Panc1 (cell line): ENCODE measurements around the gene RMP24.

Source experiments
- ATAC-seq: fragments of 200-7000 bp; cut with Tn5 transposase; 2 replicates; pipeline ENCODE4 v1.9.1; 2020; ENCODE audit warnings: mild to moderate bottlenecking, moderate library complexity
- BruUV-seq: library from RNA; stranded (reverse); fragments of 400-500 nt; replicated peaks from 2 replicates; lab custom pipeline; 2021; lab: Mats Ljungman, UMichigan
- CTCF ChIA-PET: fragments of 300-600 bp; sonication (Branson Sonifier 250); formaldehyde crosslinking; loops from one replicate; lab custom pipeline; 2022; ENCODE audit warnings: antibody characterized with exemption; lab: Charles Lee
- POLR2A ChIA-PET: fragments of 300-600 bp; sonication (Branson Sonifier 250); formaldehyde crosslinking; loops from one replicate; lab custom pipeline; 2022; ENCODE audit warnings: antibody characterized with exemption; lab: Charles Lee
- DNase-seq: peaks from one replicate; pipeline ENCODE4 v3.0.0-alpha.2; 2010; ENCODE audit warnings: low read depth, low spot score
- H3K27ac ChIP-seq: 2 replicates; pipeline ENCODE4 v1.5.1; 2011; ENCODE audit warnings: mild to moderate bottlenecking, low read length, inconsistent platforms
- H3K27me3 ChIP-seq: fragments of 200-500 bp; sonication (Bioruptor generic); 2 replicates; pipeline ENCODE4 v1.6.0; 2014; ENCODE audit warnings: low read length, inconsistent platforms; ENCODE audit not compliant: control insufficient read depth, insufficient read depth
- H3K36me3 ChIP-seq: fragments of 200-500 bp; sonication (Bioruptor generic); 2 replicates; pipeline ENCODE4 v1.5.1; 2014; ENCODE audit warnings: inconsistent platforms, mild to moderate bottlenecking, low read length, moderate library complexity; ENCODE audit not compliant: control insufficient read depth, insufficient read depth
- H3K4me1 ChIP-seq: 2 replicates; pipeline ENCODE4 v1.5.1; 2011; ENCODE audit warnings: inconsistent platforms, mild to moderate bottlenecking, low read length, moderate library complexity; ENCODE audit not compliant: control insufficient read depth, insufficient read depth
- H3K4me3 ChIP-seq, 2 experiments: 2 replicates each; pipeline ENCODE4 v1.5.1; 2011 to 2012; ENCODE audit warnings: low read depth in 2 of 2, low read length in 2 of 2, mild to moderate bottlenecking in 2 of 2, inconsistent platforms in 1 of 2, moderate library complexity in 1 of 2
- H3K9me3 ChIP-seq: fragments of 200-500 bp; sonication (Bioruptor generic); 2 replicates; pipeline ENCODE4 v1.5.1; 2014; ENCODE audit warnings: low read depth, mild to moderate bottlenecking, inconsistent platforms, low read length, moderate library complexity; ENCODE audit not compliant: control insufficient read depth, insufficient read depth
- CTCF ChIP-seq: fragments of 450-650 bp; IDR thresholded peaks from 2 replicates; pipeline ENCODE4 v1.5.1; 2017; ENCODE audit warnings: mild to moderate bottlenecking
- POLR2AphosphoS5 ChIP-seq: IDR thresholded peaks from 2 replicates; pipeline ENCODE4 v1.6.1; 2012; ENCODE audit warnings: mild to moderate bottlenecking, low read depth, low read length, moderate library complexity
- REST ChIP-seq, 2 experiments: IDR thresholded peaks; 2 replicates each; pipeline ENCODE4 v1.6.1; 2011 to 2012; ENCODE audit warnings: low read depth in 2 of 2, control low read depth in 1 of 2, low read length in 1 of 2, mild to moderate bottlenecking in 1 of 2, moderate library complexity in 1 of 2; ENCODE audit not compliant: insufficient read depth in 1 of 2
- SIN3A ChIP-seq: IDR thresholded peaks from 2 replicates; pipeline ENCODE4 v1.6.1; 2012; ENCODE audit warnings: low read depth, mild to moderate bottlenecking, low read length, moderate library complexity, borderline replicate concordance; ENCODE audit not compliant: insufficient read depth
- TCF7L2 ChIP-seq: IDR thresholded peaks from 2 replicates; pipeline ENCODE4 v1.6.1; 2011; ENCODE audit warnings: mild to moderate bottlenecking, low read depth, low read length, inconsistent platforms
- in situ Hi-C: cut with HindIII; loops from 2 replicates; pipeline ENCODE4 v1.10.0; 2016; ENCODE audit warnings: low sequenced_read_pairs, low pct_unique_long_range_greater_than_20kb
- intact Hi-C: fragments of 100-400 bp; cut with micrococcal nuclease; formaldehyde crosslinking; loops from one replicate; pipeline ENCODE4 v1.10.0; 2022; ENCODE audit not compliant: unreplicated experiment

Gene RMP24

GRCh38 chr18:35939138-35939537 is 33.3 kb upstream of the RMP24 start:
- ChIA-PET CTCF (no interaction called here), POLR2A (no interaction called here)
- ATAC-seq (peak; percentile 29; the same call in 1 of the 2 replicates), DNase-seq (no peak)
- Histone ChIP-seq H3K36me3 (no peaks in the 10 kb centered on the region; the same call in 1 of the 2 replicates), H3K4me1 (peaks cover 54% of the 10 kb centered on the region), H3K27me3 (no peaks in the 10 kb centered on the region), H3K4me3 (no peak overlapping the region), H3K27ac (peak overlapping the region; percentile 95), H3K9me3 (no peaks in the 10 kb centered on the region)
- intact Hi-C loops (no loop called here), in situ Hi-C loops (no loop called here)
- TF ChIP-seq REST (IDR thresholded peaks at IDR 0.05; ENCODE audit: insufficient read depth in 1 of 2, low read depth in 2 of 2, low read length in 1 of 2) (no peak), POLR2AphosphoS5 (no peak), CTCF (peak; percentile 72), SIN3A (no peak)
- BruUV-seq, result no TSS peak

- intact Hi-C loops (no loop called here), in situ Hi-C loops (no loop called here)
- H3K27ac ChIP-seq, result peak overlapping the region; percentile 77
- no peak for DNase-seq
- peaks cover 51% of the 10 kb centered on the region for H3K4me1 ChIP-seq
- H3K27me3 ChIP-seq, result no peaks in the 10 kb centered on the region
- no peak for ATAC-seq
- no peaks in the 10 kb centered on the region for H3K9me3 ChIP-seq
- TF ChIP-seq CTCF (no peak), REST (IDR thresholded peaks at IDR 0.05; ENCODE audit: insufficient read depth in 1 of 2, low read depth in 2 of 2, low read length in 1 of 2) (no peak), TCF7L2 (no peak), SIN3A (no peak), POLR2AphosphoS5 (no peak)
- no peak overlapping the region for H3K4me3 ChIP-seq
- BruUV-seq, result no TSS peak
- POLR2A ChIA-PET, result interaction anchor here (0.5 kb wide), 1 partner anchor 454 kb away, joined by 4 read pairs; no protein-coding TSS in a partner anchor
- CTCF ChIA-PET, result no interaction called here
- H3K36me3 ChIP-seq, result no peaks in the 10 kb centered on the region; the same call in 1 of the 2 replicates
Measured at GRCh38 chr18:35941299-35941698, 31.2 kb upstream of the RMP24 start.
